Esophagus squamous epithelium (tissue), 5 donors: ENCODE data around the gene DEGS1. TPM values are rescaled to one million over a fixed set of nuclear protein-coding genes. Genes with fewer than 3 reads are reported as not detected.
"Not testable (repeated sequence)": the region's sequence is repeated elsewhere in the genome, so short reads cannot be mapped to it uniquely, and the experiment has no call there.

Experiments
- DNase-seq: peaks from one replicate; lab custom pipeline; 2025; lab: John Stamatoyannopoulos, UW
- H3K27ac ChIP-seq, 4 donors: fragments of 200-600 bp; sonication (generic); one replicate each; pipeline ENCODE4 v1.5.1; 2016 to 2019; ENCODE audit warnings: mild to moderate bottlenecking in 1 of 4
- H3K27me3 ChIP-seq, 4 donors: fragments of 200-600 bp; sonication (generic); 1 replicate in 3 of 4; 2 replicates in 1 of 4; pipeline versions ENCODE4 v1.5.1 to v1.6.0; 2017 to 2021; ENCODE audit warnings: antibody characterized with exemption in 1 of 4
- H3K36me3 ChIP-seq, 3 donors: fragments of 200-600 bp; sonication (generic); one replicate each; pipeline ENCODE4 v1.5.1; 2016 to 2019
- H3K4me1 ChIP-seq, 3 donors: fragments of 200-600 bp; sonication (generic); one replicate each; pipeline ENCODE4 v1.5.1; 2017 to 2019
- H3K4me3 ChIP-seq, 4 donors: fragments of 200-600 bp; sonication (generic); 1 replicate in 3 of 4; 2 replicates in 1 of 4; pipeline ENCODE4 v1.5.1; 2016 to 2019; ENCODE audit warnings: mild to moderate bottlenecking in 2 of 4, moderate library complexity in 1 of 4
- H3K9me3 ChIP-seq, 3 donors: fragments of 200-600 bp; sonication (generic); one replicate each; pipeline ENCODE4 v1.5.1; 2016 to 2019
- POLR2A ChIP-seq, 4 donors: fragments of 450-650 bp; IDR thresholded peaks; one replicate each; pipeline ENCODE4 v1.6.1; 2017; ENCODE audit warnings: antibody characterized with exemption in 4 of 4, mild to moderate bottlenecking in 4 of 4, moderate library complexity in 3 of 4
- whole genome bisulfite sequencing, 2 donors: methylation state at CpG; one replicate each; pipeline ENCODE4 v1.1.5; 2018; 5-methylcytosine and 5-hydroxymethylcytosine counted together
- intact Hi-C: fragments of 100-400 bp; cut with DNase I; formaldehyde crosslinking; loops from one replicate; pipeline ENCODE4 v1.15.0; 2022
- total RNA-seq, 4 donors: library from RNA; depleted of rRNA; stranded (reverse); fragments of >200 nt; gene quantifications; one replicate each; pipeline ENCODE4 v1.1.0, GENCODE V29; 2016
- TF ChIP-seq, protein P1 (sequence below), 6 experiments: fragments of 450-650 bp in 4 of 6; fragments of 200-600 bp in 2 of 6; sonication (generic) in 2 of 6; IDR thresholded peaks; one replicate each; pipeline ENCODE4 v1.5.1; 2016 to 2019; ENCODE audit warnings: antibody characterized with exemption in 6 of 6, mild to moderate bottlenecking in 4 of 6, moderate library complexity in 4 of 6
- donor health status: DM: yes; HTN: yes; CAD: no.

DEGS1 gene
- total RNA-seq, 4 donors from 2014 or later: 50.2 to 93.3 (median 67.8) TPM

DNA sequence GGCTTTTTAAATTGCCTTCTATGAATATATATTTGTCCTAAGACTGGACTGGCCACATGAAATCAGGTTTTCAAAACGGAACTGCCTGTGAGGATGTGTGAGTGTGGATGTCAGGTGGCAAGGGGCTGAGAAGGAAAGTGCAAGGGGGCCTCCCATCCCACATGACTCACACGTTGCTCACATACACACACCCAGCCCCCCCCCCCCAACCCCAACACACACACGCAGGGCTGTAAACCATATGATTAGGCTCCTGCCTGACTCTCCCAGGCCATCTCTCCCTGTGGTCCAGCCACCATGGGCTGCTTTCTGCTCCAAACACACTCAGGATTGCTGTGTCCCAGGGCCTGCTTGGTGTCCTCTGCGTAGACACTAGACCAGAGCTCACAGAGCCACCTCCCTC, 22.4 kb downstream of the DEGS1 start:
- 28 to 50% methylated on average over 2 to 4 of the region's 4 CpGs for WGBS, 2 donors
- Histone ChIP-seq H3K27me3 (no peaks in the 10 kb centered on the region), H3K36me3 (no peaks in the 10 kb centered on the region), H3K4me1 (peaks cover 13 to 36% (median 21%) of the 10 kb centered on the region in 3 donors), H3K4me3 (peak overlapping the region in 1 of 4 donors; percentile 26), H3K27ac (peak overlapping the region; percentile 14 to 73 (median 37)), H3K9me3 (no peaks in the 10 kb centered on the region)
- DNase-seq: no peak
- intact Hi-C loops: no loop called here
- no peak for TF ChIP-seq POLR2A (IDR thresholded peaks at IDR 0.05)
- TF ChIP-seq, protein P1, sequence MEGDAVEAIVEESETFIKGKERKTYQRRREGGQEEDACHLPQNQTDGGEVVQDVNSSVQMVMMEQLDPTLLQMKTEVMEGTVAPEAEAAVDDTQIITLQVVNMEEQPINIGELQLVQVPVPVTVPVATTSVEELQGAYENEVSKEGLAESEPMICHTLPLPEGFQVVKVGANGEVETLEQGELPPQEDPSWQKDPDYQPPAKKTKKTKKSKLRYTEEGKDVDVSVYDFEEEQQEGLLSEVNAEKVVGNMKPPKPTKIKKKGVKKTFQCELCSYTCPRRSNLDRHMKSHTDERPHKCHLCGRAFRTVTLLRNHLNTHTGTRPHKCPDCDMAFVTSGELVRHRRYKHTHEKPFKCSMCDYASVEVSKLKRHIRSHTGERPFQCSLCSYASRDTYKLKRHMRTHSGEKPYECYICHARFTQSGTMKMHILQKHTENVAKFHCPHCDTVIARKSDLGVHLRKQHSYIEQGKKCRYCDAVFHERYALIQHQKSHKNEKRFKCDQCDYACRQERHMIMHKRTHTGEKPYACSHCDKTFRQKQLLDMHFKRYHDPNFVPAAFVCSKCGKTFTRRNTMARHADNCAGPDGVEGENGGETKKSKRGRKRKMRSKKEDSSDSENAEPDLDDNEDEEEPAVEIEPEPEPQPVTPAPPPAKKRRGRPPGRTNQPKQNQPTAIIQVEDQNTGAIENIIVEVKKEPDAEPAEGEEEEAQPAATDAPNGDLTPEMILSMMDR (IDR thresholded peaks at IDR 0.05): no peak

DNA sequence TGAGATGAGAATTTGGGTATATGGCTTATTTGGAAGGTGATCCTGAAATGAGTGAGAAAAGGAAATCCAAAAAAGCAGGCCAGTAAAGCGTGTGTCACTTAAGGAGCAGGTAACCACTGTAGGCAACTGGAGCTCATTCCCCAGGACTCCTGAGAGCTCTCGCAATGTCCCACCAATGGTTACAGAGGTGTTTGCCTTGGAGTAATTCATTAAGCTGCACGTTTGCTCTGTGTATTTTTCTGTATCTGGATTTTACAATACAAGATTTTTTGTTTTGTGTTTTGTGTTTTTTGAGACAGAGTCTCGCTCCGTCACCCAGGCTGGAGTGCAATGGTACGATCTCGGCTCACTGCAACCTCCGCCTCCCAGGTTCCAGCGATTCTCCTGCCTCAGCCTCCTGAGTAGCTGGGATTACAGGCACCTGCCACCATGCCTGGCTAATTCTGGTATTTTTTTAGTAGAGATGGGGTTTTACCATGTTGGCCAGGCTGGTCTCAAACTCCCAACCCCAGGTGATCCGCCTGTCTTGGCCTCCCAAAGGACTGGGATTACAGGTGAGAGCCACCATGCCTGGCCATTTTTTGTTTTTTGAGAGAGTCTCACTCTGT, 23.0 kb downstream of the DEGS1 start:
- H3K36me3 ChIP-seq, H3K4me3 ChIP-seq, H3K27me3 ChIP-seq, H3K9me3 ChIP-seq, DNase-seq, intact Hi-C loops: not testable (repeated sequence)
- WGBS, 2 donors: 80 to 84% methylated on average over 9 to 10 of the region's 10 CpGs
- Histone ChIP-seq H3K27ac (peak overlapping the region in 2 of 4 donors; percentile 14 to 55), H3K4me1 (peaks cover 13 to 37% (median 21%) of the 10 kb centered on the region in 3 donors)

DNA sequence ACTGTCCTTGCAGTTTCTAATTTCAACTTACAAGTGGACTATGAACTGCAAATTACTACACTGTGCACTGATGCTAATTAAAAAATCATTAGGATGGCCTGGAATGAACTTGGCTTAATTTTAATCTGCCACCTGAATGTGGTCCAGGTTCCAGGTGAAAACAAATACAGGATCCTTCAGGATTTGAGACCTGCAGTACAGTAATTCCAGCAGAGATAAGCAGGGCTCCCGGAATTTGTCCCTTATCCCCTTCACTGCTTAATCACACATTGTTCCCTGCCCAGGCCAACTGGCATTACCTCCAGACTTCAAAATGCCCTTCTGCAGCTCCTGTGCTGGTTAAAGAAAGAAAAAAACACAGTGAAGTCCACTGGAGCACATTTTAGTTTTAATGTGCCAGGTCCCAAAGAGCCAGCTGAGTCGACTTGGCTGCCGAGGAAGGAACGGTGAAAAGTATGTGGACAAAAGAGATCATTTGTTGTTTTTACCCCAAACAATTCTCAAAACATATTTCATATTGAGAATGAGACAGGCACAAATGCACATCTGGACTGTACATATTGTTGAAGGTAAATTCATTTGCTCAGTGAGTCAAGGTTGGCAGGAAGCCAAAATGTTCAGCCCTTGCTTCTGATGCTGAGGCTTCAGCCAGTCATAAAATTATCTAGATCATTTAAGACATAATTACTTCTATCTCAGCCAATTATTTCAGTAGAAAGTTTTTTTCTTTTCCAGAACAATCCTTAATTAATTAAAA, 28.3 kb downstream of the DEGS1 start:
- Histone ChIP-seq H3K36me3 (no peaks in the 10 kb centered on the region), H3K4me3 (no peak overlapping the region), H3K4me1 (peaks cover 5 to 38% (median 8%) of the 10 kb centered on the region in 3 donors), H3K27ac (no peak overlapping the region), H3K27me3 (no peaks in the 10 kb centered on the region), H3K9me3 (no peaks in the 10 kb centered on the region)
- TF ChIP-seq, protein P1 (IDR thresholded peaks at IDR 0.05): no peak
- TF ChIP-seq POLR2A (IDR thresholded peaks at IDR 0.05): no peak
- intact Hi-C loops: no loop called here
- WGBS, 2 donors: 36 to 51% methylated on average over 4 of the region's 4 CpGs
- no peak for DNase-seq

DNA sequence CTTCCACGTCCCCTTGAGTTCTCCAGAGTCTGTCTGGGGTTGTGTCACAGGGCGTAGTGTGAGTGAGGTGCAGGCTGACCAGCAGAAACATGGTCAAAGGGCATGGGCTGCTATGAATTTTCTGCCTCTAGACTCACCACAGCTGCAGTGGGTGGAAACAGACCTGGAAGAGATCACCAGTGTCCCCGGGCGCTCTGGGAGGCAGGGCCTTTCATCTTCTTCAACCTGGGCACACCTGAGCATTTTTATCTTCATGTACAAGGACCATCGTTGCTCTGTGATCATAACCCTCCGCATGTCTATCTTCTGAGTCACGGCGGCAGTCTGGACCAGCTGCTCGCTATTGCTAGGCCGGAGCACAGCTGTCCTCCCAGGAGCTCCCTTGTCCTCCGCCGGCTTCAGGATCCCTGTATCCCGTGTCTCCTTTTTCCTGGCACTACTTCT, 29.6 kb downstream of the DEGS1 start:
- H3K36me3 ChIP-seq: no peaks in the 10 kb centered on the region
- intact Hi-C loops: no loop called here
- WGBS, 2 donors: 82% methylated on average over 10 to 12 of the region's 13 CpGs
- peaks cover 5 to 38% (median 8%) of the 10 kb centered on the region in 3 donors for H3K4me1 ChIP-seq
- no peak for TF ChIP-seq POLR2A (IDR thresholded peaks at IDR 0.05)
- TF ChIP-seq, protein P1 (IDR thresholded peaks at IDR 0.05): no peak
- peak overlapping the region in 2 of 4 donors; percentile 54 to 57 for H3K27ac ChIP-seq
- H3K27me3 ChIP-seq: no peaks in the 10 kb centered on the region
- no peak overlapping the region for H3K4me3 ChIP-seq
- no peaks in the 10 kb centered on the region for H3K9me3 ChIP-seq
- no peak for DNase-seq

DNA sequence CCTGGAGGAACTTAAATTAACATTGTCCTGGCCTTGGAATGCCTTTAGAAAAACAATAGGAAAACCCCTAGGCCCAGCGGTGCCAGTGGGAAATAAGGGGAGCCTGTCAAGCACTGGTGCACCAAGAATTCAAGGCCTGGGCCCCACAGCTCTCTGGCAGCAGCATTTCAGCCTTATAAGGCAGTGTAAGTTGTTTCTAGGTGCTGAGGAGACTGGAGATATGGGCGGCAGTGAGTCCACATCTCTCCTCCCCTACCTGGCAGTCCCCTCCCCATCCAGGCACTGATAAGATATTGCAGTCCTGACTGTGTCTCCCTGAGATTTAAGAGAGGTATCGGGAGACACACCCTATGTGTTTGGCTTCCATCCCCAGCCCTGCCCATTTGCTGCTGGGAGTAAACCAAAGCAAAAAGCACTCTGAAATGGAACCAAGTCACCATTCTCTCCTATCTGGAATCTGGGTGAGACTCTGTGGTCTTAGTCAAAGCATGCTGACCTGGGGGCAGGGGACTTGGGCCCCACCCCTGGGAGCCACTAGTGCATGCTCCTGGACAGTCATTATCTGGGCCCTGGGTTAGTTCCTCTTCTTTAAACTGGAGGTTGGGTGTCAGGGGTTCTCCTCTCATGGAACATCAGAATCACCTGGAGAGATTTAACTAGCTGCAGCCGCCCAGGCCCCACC, 30.5 kb downstream of the DEGS1 start:
- peaks cover 5 to 38% (median 8%) of the 10 kb centered on the region in 3 donors for H3K4me1 ChIP-seq
- no peaks in the 10 kb centered on the region for H3K27me3 ChIP-seq
- no peaks in the 10 kb centered on the region for H3K36me3 ChIP-seq
- intact Hi-C loops: no loop called here
- 25 to 62% methylated on average over 3 of the region's 4 CpGs for WGBS, 2 donors
- H3K4me3 ChIP-seq: no peak overlapping the region
- H3K9me3 ChIP-seq: no peaks in the 10 kb centered on the region
- peak overlapping the region; percentile 32 to 57 (median 54) for H3K27ac ChIP-seq
- no peak for DNase-seq
- no peak for TF ChIP-seq POLR2A (IDR thresholded peaks at IDR 0.05)
- TF ChIP-seq, protein P1 (IDR thresholded peaks at IDR 0.05): no peak
